K562 (cell line): ENCODE data around the gene SMNDC1. TPM values are rescaled to one million over a fixed set of nuclear protein-coding genes. Genes with fewer than 3 reads are reported as not detected.

Source experiments
- ATAC-seq: fragments of 200-7000 bp; cut with Tn5 transposase; 3 replicates; pipeline ENCODE4 v1.9.1; 2020; ENCODE audit warnings: moderate library complexity
- BruUV-seq: library from RNA; stranded (reverse); fragments of 400-500 nt; replicated peaks from 2 replicates; lab custom pipeline; 2021; lab: Mats Ljungman, UMichigan
- CTCF ChIA-PET: fragments of 300-600 bp; formaldehyde crosslinking; extraction: SDS; loops from one replicate; lab custom pipeline; 2021; ENCODE audit warnings: low intra/inter-chr PET ratio; lab: Yijun Ruan, JAX
- POLR2A ChIA-PET: fragments of 300-600, 350-650 bp; sonication (Branson Sonifier 250); formaldehyde crosslinking; extraction: SDS; loops from one replicate; lab custom pipeline; 2021; ENCODE audit warnings: antibody characterized with exemption, inconsistent platforms; lab: Yijun Ruan, JAX
- DNase-seq, 4 experiments: peaks; one replicate each; pipeline versions ENCODE4 v3.0.0 to v3.0.0-alpha.2; 2011 to 2018; ENCODE audit warnings: low spot score in 3 of 4, mixed read lengths in 3 of 4; ENCODE audit errors: extremely low read depth in 1 of 4
- FAIRE-seq: peaks from 2 replicates; lab custom pipeline; 2011; peaks lifted over from hg19 to GRCh38; lab: Jason Lieb, UNC
- H2AFZ ChIP-seq: 2 replicates; pipeline ENCODE4 v1.6.0; 2011; ENCODE audit warnings: low read depth, low read length, control low read depth, inconsistent platforms
- H3K27ac ChIP-seq: fragments of 200-600 bp; 3 replicates; pipeline ENCODE4 v1.8.0; 2011; ENCODE audit warnings: low read depth, mild to moderate bottlenecking, control low read depth, inconsistent platforms, low read length, moderate library complexity, mixed read lengths; ENCODE audit errors: extremely low read depth
- H3K27me3 ChIP-seq, 2 experiments: fragments of 300-600 bp in 1 of 2; 2 replicates in 1 of 2; 3 replicates in 1 of 2; pipeline versions ENCODE4 v1.6.0 to v1.8.0; 2011; ENCODE audit warnings: inconsistent platforms in 2 of 2, low read length in 2 of 2, mild to moderate bottlenecking in 1 of 2, mixed read lengths in 1 of 2, moderate library complexity in 1 of 2; ENCODE audit not compliant: control insufficient read depth in 2 of 2, insufficient read depth in 2 of 2
- H3K36me3 ChIP-seq: fragments of 300-600 bp; 3 replicates; pipeline ENCODE4 v1.8.0; 2011; ENCODE audit warnings: mild to moderate bottlenecking, low read length, inconsistent platforms; ENCODE audit not compliant: control insufficient read depth, insufficient read depth
- H3K4me1 ChIP-seq, 2 experiments: fragments of 200-600 bp in 1 of 2; replicated peaks in 1 of 2; 2 replicates in 1 of 2; 3 replicates in 1 of 2; pipeline versions ENCODE4 v1.5.1 to v1.8.0; 2011; ENCODE audit warnings: inconsistent platforms in 2 of 2, low read length in 2 of 2, mild to moderate bottlenecking in 1 of 2, mixed read lengths in 1 of 2, moderate library complexity in 1 of 2; ENCODE audit not compliant: control insufficient read depth in 2 of 2, insufficient read depth in 2 of 2
- H3K4me2 ChIP-seq: 2 replicates; pipeline ENCODE4 v1.6.1; 2011; ENCODE audit warnings: low read length, control low read depth, inconsistent platforms, mixed read lengths; ENCODE audit not compliant: insufficient read depth
- H3K4me3 ChIP-seq: fragments of 200-600 bp; sonication (generic), shearing (Covaris generic); 2 replicates; pipeline ENCODE4 v1.5.1; 2016; ENCODE audit warnings: control low read depth, inconsistent platforms
- H3K79me2 ChIP-seq: fragments of 200-600 bp; 3 replicates; pipeline ENCODE4 v1.8.0; 2011; ENCODE audit warnings: low read length, inconsistent platforms; ENCODE audit not compliant: control insufficient read depth, insufficient read depth
- H3K9ac ChIP-seq, 2 experiments: 2 replicates each; pipeline versions ENCODE4 v1.6.0 to v1.6.1; 2011; ENCODE audit warnings: low read depth in 2 of 2, low read length in 2 of 2, control low read depth in 1 of 2, inconsistent platforms in 1 of 2, mild to moderate bottlenecking in 1 of 2, mixed read lengths in 1 of 2; ENCODE audit not compliant: insufficient read depth in 1 of 2
- H3K9me1 ChIP-seq: one replicate; pipeline ENCODE4 v1.6.0; 2011; ENCODE audit warnings: inconsistent platforms, mild to moderate bottlenecking, low read length, moderate library complexity; ENCODE audit not compliant: control insufficient read depth, insufficient read depth
- H3K9me3 ChIP-seq: replicated peaks from 2 replicates; pipeline ENCODE4 v1.5.1; 2011; ENCODE audit warnings: low read depth, low read length, inconsistent platforms; ENCODE audit not compliant: control insufficient read depth, insufficient read depth
- H4K20me1 ChIP-seq: replicated peaks from 2 replicates; pipeline ENCODE4 v1.6.1; 2011; ENCODE audit warnings: low read length, inconsistent platforms, mixed read lengths; ENCODE audit not compliant: control insufficient read depth, insufficient read depth
- ASH1L ChIP-seq: fragments of 450-650 bp; IDR thresholded peaks from 2 replicates; pipeline ENCODE4 v1.6.1; 2018; ENCODE audit warnings: borderline replicate concordance, mild to moderate bottlenecking, low read depth; ENCODE audit not compliant: partially characterized antibody
- BACH1 ChIP-seq: fragments of 200-800 bp; sonication (Bioruptor generic); IDR thresholded peaks from 2 replicates; pipeline ENCODE4 v1.6.1; 2016; ENCODE audit warnings: missing genetic modification characterization, missing compliant biosample characterization
- CREM ChIP-seq: IDR thresholded peaks from 2 replicates; pipeline ENCODE4 v1.6.1; 2014; ENCODE audit warnings: antibody characterized with exemption, low read depth
- MTA3 ChIP-seq: fragments of 450-650 bp; formaldehyde crosslinking; IDR thresholded peaks from 2 replicates; pipeline ENCODE4 v1.6.1; 2017; ENCODE audit warnings: mild to moderate bottlenecking, borderline replicate concordance
- REST ChIP-seq, 2 experiments: fragments of 450-650 bp; formaldehyde crosslinking in 1 of 2; IDR thresholded peaks; 2 replicates each; pipeline versions ENCODE4 v1.4.0 to v1.6.1; 2014 to 2020; ENCODE audit warnings: mild to moderate bottlenecking in 2 of 2, borderline replicate concordance in 1 of 2, low read depth in 1 of 2
- RFX7 ChIP-seq: fragments of 250-450 bp; sonication (Bioruptor Pico); IDR thresholded peaks from 2 replicates; pipeline ENCODE4 v1.5.1; 2021; ENCODE audit warnings: mild to moderate bottlenecking
- SETDB1 ChIP-seq: IDR thresholded peaks from one replicate; pipeline ENCODE4 v1.6.1; 2012; ENCODE audit warnings: low read length, control low read depth, inconsistent platforms
- SMARCA5 ChIP-seq: fragments of 450-650 bp; IDR thresholded peaks from 2 replicates; pipeline ENCODE4 v1.6.1; 2016
- TEAD4 ChIP-seq, 2 experiments: sonication (generic) in 1 of 2; formaldehyde crosslinking in 1 of 2; IDR thresholded peaks; 2 replicates each; pipeline versions ENCODE4 v1.6.1 to v1.8.0; 2012 to 2022; ENCODE audit warnings: borderline replicate concordance in 1 of 2, inconsistent platforms in 1 of 2, low read length in 1 of 2, mild to moderate bottlenecking in 1 of 2, missing genetic modification reagents in 1 of 2
- ZNF445 ChIP-seq: fragments of 250-450 bp; sonication (Bioruptor Pico); IDR thresholded peaks from 2 replicates; pipeline ENCODE4 v1.4.0; 2020; ENCODE audit warnings: low read depth, mild to moderate bottlenecking, moderate library complexity
- ZNF589 ChIP-seq: fragments of 200-800 bp; sonication (Bioruptor generic); IDR thresholded peaks from 2 replicates; pipeline ENCODE4 v1.6.1; 2016; ENCODE audit warnings: low read depth, missing genetic modification characterization, missing compliant biosample characterization
- WGBS: fragments of 100-300 bp; shearing (Covaris generic); methylation state at CpG from one replicate; pipeline ENCODE4 v1.1.6; 2016; ENCODE audit warnings: low coverage, mixed read lengths; ENCODE audit not compliant: insufficient coverage; ENCODE audit errors: missing lambda C conversion rate; 5-methylcytosine and 5-hydroxymethylcytosine counted together
- in situ Hi-C: fragments of 300-500 bp; cut with MboI; formaldehyde crosslinking; loops from 4 replicates; pipeline ENCODE4 v1.15.0; 2018; ENCODE audit warnings: inconsistent platforms, mixed read lengths
- intact Hi-C: fragments of 100-400 bp; cut with micrococcal nuclease; formaldehyde crosslinking; loops from 2 replicates; pipeline ENCODE4 v1.14.2; 2022
- polyA plus RNA-seq, 8 experiments: library from polyadenylated mRNA; depleted of rRNA in 4 of 8; stranded (reverse) in 5 of 8; unstranded in 3 of 8; fragments of >200 nt; fragmentation: Nextera tagmentation in 2 of 8; fragmentation: Illumina TruSeq in 1 of 8; extraction: Ambion mirVana in 2 of 8; extraction: Trizol in 1 of 8; gene quantifications; 2 replicates each; pipeline versions ENCODE4 v1.2.1 to v1.2.3, GENCODE V29; 2011 to 2014; ENCODE audit warnings: inconsistent platforms in 1 of 8, missing spikeins in 1 of 8
- total RNA-seq, 7 experiments: library from RNA; depleted of rRNA in 6 of 7; stranded (reverse); fragments of >200 nt in 6 of 7; fragmentation: Illumina TruSeq in 2 of 7; extraction: Trizol in 2 of 7; gene quantifications; 2 replicates each; pipeline versions ENCODE4 v1.2.1 to v1.2.3, GENCODE V29; 2011 to 2021; ENCODE audit warnings: low replicate concordance in 1 of 7

The SMNDC1 gene
- total and polyA plus RNA-seq, 9 of the 15 experiments (the other 6 are each of a cell fraction or from before 2014, with no cell fraction given), result 6.8 to 35.8 (median 12.3) TPM

GRCh38 chr10:110311357-110311949, 6.7 kb upstream of the SMNDC1 start:
- H3K4me2 ChIP-seq, result no peak overlapping the region
- H3K4me1 ChIP-seq, result no peaks in the 10 kb centered on the region; a peak in 1 of 5 replicates
- ATAC-seq (peak; percentile 87), FAIRE-seq (peak; percentile 73), DNase-seq (peak in 2 of 4 experiments; percentile 40 to 67)
- no peaks in the 10 kb centered on the region for H3K79me2 ChIP-seq
- no peaks in the 10 kb centered on the region for H3K9me1 ChIP-seq
- peaks cover 2 to 6% of the 10 kb centered on the region in 2 experiments; a peak in 1 of 5 replicates for H3K27me3 ChIP-seq
- BruUV-seq, result no TSS peak
- no peak overlapping the region for H2AFZ ChIP-seq
- H3K36me3 ChIP-seq, result no peaks in the 10 kb centered on the region
- in situ Hi-C loops, result loop anchor here (5.0 kb wide), 1 partner anchor 241 kb away; no protein-coding TSS in a partner anchor
- WGBS, result 0% methylated on average over 3 of the region's 3 CpGs
- no peaks in the 10 kb centered on the region for H4K20me1 ChIP-seq
- CTCF ChIA-PET, result interaction anchor here (1.8 to 2.4 kb wide), 2 partner anchors 224 to 236 kb away, joined by 10 to 13 read pairs; no protein-coding TSS in a partner anchor
- POLR2A ChIA-PET, result interaction anchor here (0.7 kb wide), 1 partner anchor 617 kb away, joined by 3 read pairs; no protein-coding TSS in a partner anchor
- intact Hi-C loops, result loop anchor here (1.0 to 10.0 kb wide), 5 partner anchors 225 to 1823 kb away; no protein-coding TSS in a partner anchor
- H3K4me3 ChIP-seq, result no peak overlapping the region
- H3K27ac ChIP-seq, result no peak overlapping the region
- no peaks in the 10 kb centered on the region for H3K9me3 ChIP-seq
- no peak overlapping the region for H3K9ac ChIP-seq
- no peak for TF ChIP-seq ZNF445 (CRISPR knock-in tag)
- TF ChIP-seq RFX7 (CRISPR knock-in tag), result no peak
- TF ChIP-seq SETDB1, result no peak
- TF ChIP-seq REST (IDR thresholded peaks at IDR 0.05; ENCODE audit: borderline replicate concordance), result peak; percentile 61; the same call in 1 of the 2 replicates
- no peak for TF ChIP-seq REST (CRISPR knock-in tag; IDR thresholded peaks at IDR 0.05; ENCODE audit: low read depth)
- no peak for TF ChIP-seq SMARCA5
- TF ChIP-seq MTA3, result no peak
- no peak for TF ChIP-seq TEAD4 (IDR thresholded peaks at IDR 0.05; ENCODE audit: low read length)
- no peak for TF ChIP-seq TEAD4 (CRISPR knock-in tag; IDR thresholded peaks at IDR 0.05; ENCODE audit: borderline replicate concordance)
- no peak for TF ChIP-seq ZNF589 (CRISPR knock-in tag)
- no peak for TF ChIP-seq ASH1L
- TF ChIP-seq BACH1 (tag), result 0 out of 2 replicates have a peak, but pooled peaks have one; percentile 42
- TF ChIP-seq CREM, result no peak
